Measurements from ENCODE around the gene KCNIP4. TPM values are rescaled to one million over a fixed set of nuclear protein-coding genes. Genes with fewer than 3 reads are reported as not detected.

KCNIP4 gene
- total and polyA plus RNA-seq, 2 experiments from 2014 or later = 0.69 to 1.00 TPM

- Histone ChIP-seq H3K79me2 (no peaks in the 10 kb centered on the region), H3K27ac (no peak overlapping the region), H3K4me1 (ENCODE audit: insufficient read depth) (no peaks in the 10 kb centered on the region), H2AFZ (no peak overlapping the region), H4K20me1 (ENCODE audit: insufficient read depth, poor library complexity, severe bottlenecking) (no peaks in the 10 kb centered on the region), H3K4me2 (no peak overlapping the region), H3K9me3 (ENCODE audit: low read depth) (no peaks in the 10 kb centered on the region), H3K4me3 (no peak overlapping the region), H3K36me3 (replicated peaks; ENCODE audit: insufficient read depth, low read depth) (no peaks in the 10 kb centered on the region), H3K9me2 (replicated peaks; ENCODE audit: insufficient read depth) (no peaks in the 10 kb centered on the region), H3K27me3 (no peaks in the 10 kb centered on the region)
- 79% methylated on average over 2 of the region's 2 CpGs for WGBS (ENCODE audit: low lambda C conversion rate, missing lambda C conversion rate)
- no peak for TF ChIP-seq EZH2 (IDR thresholded peaks at IDR 0.05; ENCODE audit: borderline replicate concordance)
- TF ChIP-seq CTCF (IDR thresholded peaks at IDR 0.05; ENCODE audit: poor library complexity) = no peak
- no peak for TF ChIP-seq EZH2phosphoT487 (IDR thresholded peaks at IDR 0.05; ENCODE audit: low read depth, severe bottlenecking, unreplicated experiment)
- no peak for DNase-seq (ENCODE audit: low spot score)
Measured at GRCh38 chr4:21290562-21290961, 658.0 kb downstream of the KCNIP4 start.

- WGBS (ENCODE audit: low lambda C conversion rate, missing lambda C conversion rate) = 97% methylated on average over 5 of the region's 5 CpGs
- TF ChIP-seq EZH2phosphoT487 (IDR thresholded peaks at IDR 0.05; ENCODE audit: low read depth, severe bottlenecking, unreplicated experiment) (no peak), EZH2 (IDR thresholded peaks at IDR 0.05; ENCODE audit: borderline replicate concordance) (no peak), CTCF (IDR thresholded peaks at IDR 0.05; ENCODE audit: poor library complexity) (no peak)
- H4K20me1 ChIP-seq (ENCODE audit: insufficient read depth, poor library complexity, severe bottlenecking) = no peaks in the 10 kb centered on the region
- H3K4me1 ChIP-seq (ENCODE audit: insufficient read depth) = no peaks in the 10 kb centered on the region
- H3K27me3 ChIP-seq = no peaks in the 10 kb centered on the region
- DNase-seq (ENCODE audit: low spot score) = no peak
- no peak overlapping the region for H3K4me3 ChIP-seq
- H3K27ac ChIP-seq = no peak overlapping the region
- H3K79me2 ChIP-seq = no peaks in the 10 kb centered on the region
- H3K9me2 ChIP-seq (replicated peaks; ENCODE audit: insufficient read depth) = no peaks in the 10 kb centered on the region
- no peak overlapping the region for H2AFZ ChIP-seq
- H3K9me3 ChIP-seq (ENCODE audit: low read depth) = no peaks in the 10 kb centered on the region
- H3K4me2 ChIP-seq = no peak overlapping the region
- H3K36me3 ChIP-seq (replicated peaks; ENCODE audit: insufficient read depth, low read depth) = no peaks in the 10 kb centered on the region
Measured at GRCh38 chr4:21276046-21276445, 672.5 kb downstream of the KCNIP4 start.

DNA sequence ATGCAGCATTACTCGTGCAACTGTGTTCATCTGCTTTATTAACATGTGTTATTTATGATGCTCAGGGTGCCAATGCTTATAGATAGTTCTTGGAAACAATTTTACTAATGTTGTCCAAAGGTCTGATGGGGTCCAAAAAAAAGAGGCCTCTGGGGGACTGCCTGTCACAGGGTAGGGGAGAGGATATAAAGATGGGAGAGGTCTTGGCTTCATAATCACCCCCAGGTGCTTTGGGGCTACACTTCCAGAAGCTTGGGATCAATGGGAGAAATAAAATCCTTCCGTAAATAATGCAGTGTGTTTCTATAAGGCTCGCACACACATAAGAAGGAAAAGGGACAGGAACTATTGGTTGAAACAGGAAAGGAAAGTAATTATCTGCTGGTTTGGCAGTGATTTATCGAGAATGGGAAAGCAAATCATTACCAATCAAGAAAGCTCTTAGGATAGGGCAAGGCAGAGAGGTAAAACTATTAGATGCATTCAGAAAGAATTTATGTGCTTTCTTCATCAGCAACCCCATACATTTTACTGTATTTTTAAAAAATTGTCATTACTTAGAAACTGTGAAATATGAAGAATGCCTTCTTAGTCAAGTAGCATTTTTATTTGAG, 677.0 kb downstream of the KCNIP4 start:
- Histone ChIP-seq H3K9me2 (replicated peaks; ENCODE audit: insufficient read depth) (no peaks in the 10 kb centered on the region), H3K9me3 (ENCODE audit: low read depth) (no peaks in the 10 kb centered on the region), H3K4me2 (no peak overlapping the region), H3K36me3 (replicated peaks; ENCODE audit: insufficient read depth, low read depth) (no peaks in the 10 kb centered on the region), H2AFZ (no peak overlapping the region), H3K27me3 (no peaks in the 10 kb centered on the region), H3K79me2 (no peaks in the 10 kb centered on the region), H3K4me1 (ENCODE audit: insufficient read depth) (no peaks in the 10 kb centered on the region), H4K20me1 (ENCODE audit: insufficient read depth, poor library complexity, severe bottlenecking) (no peaks in the 10 kb centered on the region), H3K4me3 (no peak overlapping the region), H3K27ac (no peak overlapping the region)
- 85% methylated on average over 4 of the region's 4 CpGs for WGBS (ENCODE audit: low lambda C conversion rate, missing lambda C conversion rate)
- no peak for DNase-seq (ENCODE audit: low spot score)
- TF ChIP-seq CTCF (IDR thresholded peaks at IDR 0.05; ENCODE audit: poor library complexity) = no peak
- TF ChIP-seq EZH2phosphoT487 (IDR thresholded peaks at IDR 0.05; ENCODE audit: low read depth, severe bottlenecking, unreplicated experiment) = no peak
- TF ChIP-seq EZH2 (IDR thresholded peaks at IDR 0.05; ENCODE audit: borderline replicate concordance) = no peak

Data from hepatocyte (in vitro differentiated cells).